Measurements from ENCODE around the gene NELFE.
"Not testable (repeated sequence)": the region's sequence is repeated elsewhere in the genome, so short reads cannot be mapped to it uniquely, and the experiment has no call there.

The NELFE gene, protein sequence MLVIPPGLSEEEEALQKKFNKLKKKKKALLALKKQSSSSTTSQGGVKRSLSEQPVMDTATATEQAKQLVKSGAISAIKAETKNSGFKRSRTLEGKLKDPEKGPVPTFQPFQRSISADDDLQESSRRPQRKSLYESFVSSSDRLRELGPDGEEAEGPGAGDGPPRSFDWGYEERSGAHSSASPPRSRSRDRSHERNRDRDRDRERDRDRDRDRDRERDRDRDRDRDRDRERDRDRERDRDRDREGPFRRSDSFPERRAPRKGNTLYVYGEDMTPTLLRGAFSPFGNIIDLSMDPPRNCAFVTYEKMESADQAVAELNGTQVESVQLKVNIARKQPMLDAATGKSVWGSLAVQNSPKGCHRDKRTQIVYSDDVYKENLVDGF
- 24.7 to 61.0 (median 37.3) reads per million in 17 experiments for total RNA-seq

DNA sequence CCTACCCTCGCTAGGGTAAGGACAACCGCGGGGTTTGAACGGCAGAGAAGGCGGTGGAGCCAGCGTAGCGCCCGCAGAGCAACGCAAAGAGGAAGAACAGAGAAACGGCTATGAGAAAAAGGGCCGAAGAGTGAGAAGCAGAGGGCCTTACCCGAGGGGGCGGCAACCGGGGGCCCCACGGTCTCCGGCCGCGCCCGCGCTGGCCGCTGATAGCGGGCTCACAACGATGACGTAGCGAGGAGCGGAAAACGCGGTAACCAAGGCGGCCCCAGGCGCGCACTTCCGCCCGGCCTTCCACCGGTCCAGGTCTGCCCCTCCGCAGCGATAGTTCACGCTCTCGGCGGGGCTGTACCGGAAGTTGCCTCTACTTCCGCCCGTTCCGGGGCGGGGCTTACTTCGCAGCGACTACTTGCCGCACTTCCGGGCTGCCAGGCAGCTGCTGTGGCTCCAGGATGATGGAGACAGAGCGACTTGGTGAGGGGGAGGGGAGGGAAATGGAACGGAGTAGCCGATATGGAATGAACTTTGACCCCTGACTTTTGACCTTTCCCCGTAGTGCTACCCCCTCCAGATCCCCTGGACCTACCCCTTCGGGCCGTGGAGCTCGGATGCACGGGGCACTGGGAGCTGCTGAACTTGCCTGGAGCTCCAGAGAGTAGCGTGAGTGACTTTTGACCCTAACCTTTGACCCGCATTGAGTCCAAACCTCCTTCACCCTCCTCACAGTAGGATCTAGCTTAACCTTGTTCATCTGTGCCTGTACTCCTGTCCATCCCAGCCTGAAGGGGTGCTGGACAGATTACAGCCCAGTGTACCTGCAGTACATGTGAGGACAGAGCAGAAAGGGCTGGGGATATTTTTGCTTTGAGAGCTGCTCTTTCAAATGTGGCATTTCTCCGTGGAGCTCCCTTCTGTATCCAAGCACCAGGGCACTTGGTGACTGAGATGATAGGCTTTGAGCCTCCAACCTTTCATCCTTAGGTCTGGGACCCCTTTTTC is at the start of gene NELFE, which contains the start of gene SKIC2:
NELFE (minus strand) TSS at position 231 of the 999 bp plus-strand sequence. CDS start 525 bp downstream, outside the sequence.
SKIC2 (plus strand) TSS at position 435 of the 999 bp plus-strand sequence; CDS start at position 453, 18 bp downstream.
- peak; percentile 99 to 100 (median 99) for DNase-seq

DNA sequence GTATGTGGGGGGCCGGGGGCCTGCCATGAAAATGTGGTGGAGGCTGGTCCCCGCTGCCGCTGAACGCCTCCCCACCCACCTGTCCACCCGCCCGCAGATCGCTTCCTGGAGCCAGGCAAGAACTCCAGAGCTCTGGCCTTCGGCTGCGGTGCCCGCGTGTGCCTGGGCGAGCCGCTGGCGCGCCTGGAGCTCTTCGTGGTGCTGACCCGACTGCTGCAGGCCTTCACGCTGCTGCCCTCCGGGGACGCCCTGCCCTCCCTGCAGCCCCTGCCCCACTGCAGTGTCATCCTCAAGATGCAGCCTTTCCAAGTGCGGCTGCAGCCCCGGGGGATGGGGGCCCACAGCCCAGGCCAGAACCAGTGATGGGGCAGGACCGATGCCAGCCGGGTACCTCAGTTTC is 49.3 kb upstream of the NELFE start:
- not testable (repeated sequence) for DNase-seq

GRCh38 chr6:32007086-32007485 is 48.3 kb upstream of the NELFE start:
- peak in 1 of 4 experiments; percentile 0 for DNase-seq

- DNase-seq: peak in 1 of 4 experiments; percentile 1
Measured at GRCh38 chr6:32005991-32006529, 47.3 kb upstream of the NELFE start.

- DNase-seq: peak in 1 of 4 experiments; percentile 1
Measured at GRCh38 chr6:32005538-32005880, 46.7 kb upstream of the NELFE start.

DNA sequence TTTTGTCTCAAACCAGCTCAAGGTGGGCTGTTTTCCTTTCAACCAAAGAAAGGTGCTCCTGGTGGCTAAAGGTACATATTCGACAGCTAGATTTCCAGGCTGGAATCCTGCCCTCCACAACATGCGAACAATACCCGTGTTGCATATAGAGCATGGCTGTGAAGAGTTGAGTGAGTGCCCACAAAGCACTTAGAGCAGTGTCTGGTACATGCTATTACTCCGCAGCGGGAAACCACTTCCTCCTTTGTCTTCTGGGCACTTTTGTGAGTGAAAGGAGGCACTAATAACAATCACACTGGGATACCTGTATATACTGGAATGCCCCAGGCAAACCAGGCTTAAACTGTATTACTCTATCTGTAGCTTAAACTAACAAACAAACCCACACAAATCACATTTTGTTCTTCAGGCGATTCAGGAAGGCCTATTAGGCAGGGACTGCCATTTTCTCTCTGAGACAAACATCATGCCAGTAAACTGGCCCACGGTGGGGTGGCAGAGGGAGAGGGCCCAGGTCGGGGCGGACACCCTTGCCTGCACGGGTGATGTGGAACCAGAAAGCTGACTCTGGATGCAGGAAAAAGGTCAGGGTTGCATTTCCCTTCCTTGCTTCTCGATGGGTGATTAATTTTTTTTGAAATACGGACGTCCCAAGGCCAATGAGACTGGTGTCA is 46.2 kb upstream of the NELFE start:
- not testable (repeated sequence) for DNase-seq

DNA sequence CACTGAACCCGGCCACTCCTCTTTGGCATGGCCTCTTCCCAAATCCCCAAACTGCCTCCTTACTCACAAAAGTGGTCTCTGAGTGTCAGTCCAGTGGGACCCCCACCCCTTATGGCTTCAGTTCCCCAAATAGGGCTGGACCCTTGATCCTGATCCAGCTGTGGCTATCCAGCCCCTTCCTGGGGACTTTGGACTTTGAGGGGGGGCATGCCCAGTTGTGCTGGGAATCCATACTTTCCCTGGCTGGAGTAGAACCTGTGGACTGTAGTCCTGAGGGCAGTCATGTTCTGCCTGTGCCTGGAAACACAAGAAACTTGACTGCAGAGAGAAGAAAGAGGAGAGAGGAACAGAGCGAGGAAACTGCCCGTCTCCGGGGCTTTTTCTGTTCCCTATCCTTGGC is 45.6 kb upstream of the NELFE start:
- DNase-seq: peak in 1 of 4 experiments; percentile 2

GRCh38 chr6:32003301-32003700 is 44.5 kb upstream of the NELFE start:
- DNase-seq: not testable (repeated sequence)

GRCh38 chr6:32002546-32003268 is 43.9 kb upstream of the NELFE start:
- not testable (repeated sequence) for DNase-seq

GRCh38 chr6:31996385-31996784 is 37.6 kb upstream of the NELFE start:
- DNase-seq: not testable (repeated sequence)

- not testable (repeated sequence) for DNase-seq
Measured at GRCh38 chr6:31994421-31994820, 35.6 kb upstream of the NELFE start.

GRCh38 chr6:31989363-31989762 is 30.6 kb upstream of the NELFE start:
- DNase-seq: not testable (repeated sequence)

DNA sequence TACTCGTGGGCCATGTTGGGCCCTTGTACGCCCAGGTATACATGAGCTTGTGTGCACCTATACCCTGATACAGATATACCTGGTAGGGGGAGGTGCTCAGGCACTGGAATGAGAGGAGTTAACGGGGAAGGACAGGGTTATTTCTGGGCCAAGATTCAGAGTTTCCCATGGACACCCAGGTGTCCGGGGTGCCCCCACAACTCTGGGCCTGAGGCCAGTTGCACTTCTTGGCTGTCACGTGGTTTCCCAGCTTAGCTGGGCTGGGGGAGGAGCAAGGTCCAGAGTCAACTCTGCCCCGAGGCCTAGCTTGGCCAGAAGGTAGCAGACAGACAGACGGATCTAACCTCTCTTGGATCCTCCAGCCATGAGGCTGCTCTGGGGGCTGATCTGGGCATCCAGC is 23.0 kb upstream of the NELFE start, which contains the start of gene C4A:
C4A (plus strand) TSS at position 314 of the 400 bp plus-strand sequence; CDS start at position 365, 51 bp downstream.
- not testable (repeated sequence) for DNase-seq

DNA sequence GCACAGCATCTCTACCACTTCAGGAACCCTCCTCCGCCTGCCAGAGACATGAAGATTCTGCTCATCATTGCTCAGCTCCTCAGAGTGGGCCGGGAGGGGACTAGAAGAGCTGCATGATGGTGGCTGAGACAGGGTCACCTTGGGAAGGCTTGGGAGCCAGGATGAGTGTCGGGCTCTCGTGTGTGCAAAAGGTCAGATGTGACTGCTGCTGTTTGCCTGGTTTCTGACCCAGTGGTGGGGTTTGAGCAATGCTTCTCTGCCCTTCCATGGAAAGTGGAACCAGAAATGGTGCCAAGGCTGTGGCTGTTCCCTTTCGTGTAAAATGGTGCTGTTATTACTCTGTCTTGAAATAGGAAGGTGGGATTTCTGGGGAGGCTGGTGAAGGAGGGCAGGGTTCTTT is 22.2 kb upstream of the NELFE start:
- DNase-seq: not testable (repeated sequence)

GRCh38 chr6:31980195-31980876 is 21.6 kb upstream of the NELFE start:
- DNase-seq: not testable (repeated sequence)

GRCh38 chr6:31979238-31979898 is 20.6 kb upstream of the NELFE start:
- no peak for DNase-seq

DNA sequence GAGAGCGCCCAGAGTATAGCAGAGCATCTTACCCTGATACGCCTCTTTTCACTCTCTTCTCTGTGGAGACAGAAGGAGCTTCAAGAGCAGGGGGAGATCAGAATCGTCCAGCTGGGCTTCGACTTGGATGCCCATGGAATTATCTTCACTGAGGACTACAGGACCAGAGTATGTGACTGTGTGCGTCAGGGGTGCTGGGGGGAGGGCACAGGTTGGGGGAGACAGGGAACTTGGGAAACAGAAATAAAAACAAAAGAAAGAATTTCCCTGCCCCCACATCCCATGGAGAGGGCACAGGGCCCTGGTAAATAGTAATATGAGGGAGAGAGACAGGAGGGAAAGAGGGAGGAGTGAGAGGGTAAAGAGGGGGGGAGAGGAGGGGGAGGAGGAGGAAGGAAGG is 20.1 kb upstream of the NELFE start:
- no peak for DNase-seq

DNA sequence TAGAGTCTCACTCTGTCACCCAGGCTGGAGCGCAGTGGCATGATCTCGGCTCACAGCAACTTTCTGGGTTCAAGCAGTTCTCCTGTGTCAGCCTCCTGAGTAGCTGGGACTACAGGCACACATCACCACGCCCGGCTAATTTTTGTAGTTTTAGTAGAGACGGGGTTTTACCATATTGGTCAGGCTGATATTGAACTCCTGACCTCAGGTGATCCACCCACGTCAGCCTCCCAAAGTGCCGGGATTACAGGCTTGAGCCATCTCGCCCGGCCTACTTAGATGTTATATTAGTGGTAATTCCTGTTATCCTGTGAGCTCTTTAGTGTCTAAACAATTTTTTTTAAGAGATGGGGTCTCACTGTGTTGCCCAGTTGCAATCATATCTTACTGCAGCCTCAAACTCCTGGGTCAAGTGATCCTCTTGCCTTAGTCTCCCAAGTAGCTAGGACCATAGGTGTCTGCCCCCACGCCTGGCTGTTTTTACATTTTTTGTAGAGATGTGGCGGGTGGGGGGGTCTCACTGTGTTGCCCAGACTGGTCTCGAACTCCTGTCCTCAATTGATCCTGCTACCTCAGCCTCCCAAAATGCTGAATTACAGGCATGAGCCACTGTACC is 19.2 kb upstream of the NELFE start:
- no peak for DNase-seq

- DNase-seq: not testable (repeated sequence)
Measured at GRCh38 chr6:31976065-31976464, 17.3 kb upstream of the NELFE start.
